Trophoblast cell (in vitro differentiated cells and primary cell): Measurements from ENCODE around the gene NHS.

Experiments
- DNase-seq, 2 donors: peaks; one replicate each; pipeline ENCODE4 v3.0.0-alpha.2; 2016
- H2AFZ ChIP-seq: 2 replicates; pipeline ENCODE4 v1.6.1; 2013; ENCODE audit warnings: low read length, moderate library complexity, mild to moderate bottlenecking; ENCODE audit not compliant: insufficient read depth, poor library complexity
- H2AK5ac ChIP-seq: 2 replicates; pipeline ENCODE4 v1.6.1; 2013; ENCODE audit warnings: mild to moderate bottlenecking, low read length
- H2BK120ac ChIP-seq: 2 replicates; pipeline ENCODE4 v1.6.1; 2013; ENCODE audit warnings: low read length, mild to moderate bottlenecking, moderate library complexity; ENCODE audit not compliant: insufficient read depth, poor library complexity
- H2BK12ac ChIP-seq: 2 replicates; pipeline ENCODE4 v1.6.1; 2013; ENCODE audit warnings: mild to moderate bottlenecking, low read length, moderate library complexity
- H2BK5ac ChIP-seq: 2 replicates; pipeline ENCODE4 v1.6.1; 2013; ENCODE audit warnings: low read length, low read depth, moderate library complexity, mild to moderate bottlenecking; ENCODE audit not compliant: poor library complexity
- H3K14ac ChIP-seq: 2 replicates; pipeline ENCODE4 v1.6.1; 2013; ENCODE audit warnings: mild to moderate bottlenecking, low read length
- H3K18ac ChIP-seq: 2 replicates; pipeline ENCODE4 v1.6.1; 2013; ENCODE audit warnings: mild to moderate bottlenecking, low read length
- H3K23ac ChIP-seq: 2 replicates; pipeline ENCODE4 v1.6.1; 2013; ENCODE audit warnings: low read length
- H3K27ac ChIP-seq: 2 replicates; pipeline ENCODE4 v1.5.1; 2013; ENCODE audit warnings: low read depth, mild to moderate bottlenecking, inconsistent platforms, low read length, moderate library complexity
- H3K27me3 ChIP-seq: 2 replicates; pipeline ENCODE4 v1.6.1; 2013; ENCODE audit warnings: inconsistent platforms, mild to moderate bottlenecking, low read length, moderate library complexity; ENCODE audit not compliant: insufficient read depth
- H3K36me3 ChIP-seq, 2 experiments: 1 replicate in 1 of 2; 2 replicates in 1 of 2; pipeline ENCODE4 v1.6.1; 2013; ENCODE audit warnings: low read length in 2 of 2, mild to moderate bottlenecking in 2 of 2, moderate library complexity in 1 of 2; ENCODE audit not compliant: insufficient read depth in 2 of 2, control insufficient read depth in 1 of 2
- H3K4ac ChIP-seq: 2 replicates; pipeline ENCODE4 v1.6.1; 2013; ENCODE audit warnings: low read depth, mild to moderate bottlenecking, low read length, moderate library complexity
- H3K4me1 ChIP-seq, 2 experiments: 1 replicate in 1 of 2; 2 replicates in 1 of 2; pipeline ENCODE4 v1.6.1; 2013; ENCODE audit warnings: low read length in 2 of 2, mild to moderate bottlenecking in 2 of 2, moderate library complexity in 1 of 2; ENCODE audit not compliant: insufficient read depth in 2 of 2, control insufficient read depth in 1 of 2
- H3K4me2 ChIP-seq: 2 replicates; pipeline ENCODE4 v1.6.1; 2013; ENCODE audit warnings: inconsistent platforms, mild to moderate bottlenecking, low read length, moderate library complexity
- H3K4me3 ChIP-seq: 2 replicates; pipeline ENCODE4 v1.5.1; 2013; ENCODE audit warnings: mild to moderate bottlenecking, low read depth, low read length, inconsistent platforms
- H3K79me1 ChIP-seq: one replicate; pipeline ENCODE4 v1.6.1; 2013; ENCODE audit warnings: low read length
- H3K79me2 ChIP-seq: 2 replicates; pipeline ENCODE4 v1.6.1; 2013; ENCODE audit warnings: low read length, mild to moderate bottlenecking; ENCODE audit not compliant: control insufficient read depth, insufficient read depth, poor library complexity
- H3K9ac ChIP-seq: 2 replicates; pipeline ENCODE4 v1.6.1; 2013; ENCODE audit warnings: mild to moderate bottlenecking, low read length
- H3K9me3 ChIP-seq: 2 replicates; pipeline ENCODE4 v1.6.1; 2013; ENCODE audit warnings: low read depth, mild to moderate bottlenecking, control low read depth, inconsistent platforms, low read length; ENCODE audit not compliant: insufficient read depth
- H4K12ac ChIP-seq: 2 replicates; pipeline ENCODE4 v1.6.1; 2013; ENCODE audit warnings: low read depth, mild to moderate bottlenecking, low read length, moderate library complexity
- H4K8ac ChIP-seq: 2 replicates; pipeline ENCODE4 v1.6.1; 2013; ENCODE audit warnings: low read depth, mild to moderate bottlenecking, low read length, moderate library complexity
- H4K91ac ChIP-seq: one replicate; pipeline ENCODE4 v1.6.1; 2013; ENCODE audit warnings: low read depth, mild to moderate bottlenecking, low read length, moderate library complexity
- WGBS: extraction: QIAGEN DNeasy Blood & Tissue Kit; methylation state at CpG from one replicate; pipeline ENCODE4 v1.1.7; 2013; ENCODE audit warnings: missing lambda C conversion rate; ENCODE audit not compliant: insufficient read length, insufficient coverage; ENCODE audit errors: extremely low coverage; 5-methylcytosine and 5-hydroxymethylcytosine counted together

The NHS gene

GRCh38 chrX:17375637-17376430, 834 bp downstream of the NHS start:
- Histone ChIP-seq H3K9ac (no peak overlapping the region), H3K4me1 (peaks cover 3 to 12% of the 10 kb centered on the region in 2 experiments), H3K9me3 (peaks cover 2% of the 10 kb centered on the region), H2BK5ac (no peak overlapping the region), H2AK5ac (no peak overlapping the region), H2BK12ac (no peak overlapping the region), H4K8ac (no peak overlapping the region), H3K27ac (no peak overlapping the region), H3K14ac (no peak overlapping the region), H2BK120ac (no peak overlapping the region), H3K18ac (no peak overlapping the region), H3K79me1 (no peaks in the 10 kb centered on the region), H3K4me3 (peak overlapping the region; percentile 68), H3K4ac (no peak overlapping the region), H3K4me2 (peak overlapping the region; percentile 75), H3K79me2 (no peaks in the 10 kb centered on the region), H2AFZ (no peak overlapping the region), H4K91ac (no peak overlapping the region), H4K12ac (no peak overlapping the region), H3K36me3 (no peaks in the 10 kb centered on the region), H3K23ac (no peak overlapping the region), H3K27me3 (no peaks in the 10 kb centered on the region)
- peak; percentile 51 for DNase-seq
- no CpG with 5 or more reads among the region's 103 CpGs for WGBS

GRCh38 chrX:17376431-17377077, 1.6 kb downstream of the NHS start:
- Histone ChIP-seq H3K18ac (no peak overlapping the region), H2AFZ (no peak overlapping the region)
- WGBS = no CpG with 5 or more reads among the region's 31 CpGs

GRCh38 chrX:17377091-17377717, 2.2 kb downstream of the NHS start:
- Histone ChIP-seq H3K4ac (no peak overlapping the region), H2BK5ac (no peak overlapping the region), H3K23ac (no peak overlapping the region), H2BK12ac (no peak overlapping the region), H3K27ac (no peak overlapping the region), H3K18ac (no peak overlapping the region), H3K79me1 (no peaks in the 10 kb centered on the region), H4K8ac (no peak overlapping the region), H3K36me3 (no peaks in the 10 kb centered on the region), H2BK120ac (no peak overlapping the region), H3K14ac (no peak overlapping the region), H4K91ac (no peak overlapping the region), H3K27me3 (no peaks in the 10 kb centered on the region), H3K79me2 (no peaks in the 10 kb centered on the region), H3K9me3 (peaks cover 2% of the 10 kb centered on the region), H3K9ac (no peak overlapping the region), H2AK5ac (no peak overlapping the region), H4K12ac (no peak overlapping the region), H3K4me2 (peak overlapping the region; percentile 75), H2AFZ (no peak overlapping the region), H3K4me1 (peaks cover 3 to 12% of the 10 kb centered on the region in 2 experiments), H3K4me3 (no peak overlapping the region)
- no CpG with 5 or more reads among the region's 46 CpGs for WGBS
- peak; percentile 88 to 89 for DNase-seq

More at GRCh38 chrX:17376431-17377077, 1.6 kb downstream of the NHS start:
- Histone ChIP-seq H3K27me3 (no peaks in the 10 kb centered on the region), H4K91ac (no peak overlapping the region), H2BK12ac (no peak overlapping the region), H3K14ac (no peak overlapping the region), H3K4ac (no peak overlapping the region), H3K23ac (no peak overlapping the region), H3K4me1 (peaks cover 3 to 12% of the 10 kb centered on the region in 2 experiments), H3K4me2 (peak overlapping the region; percentile 75), H2AK5ac (no peak overlapping the region), H3K4me3 (peak overlapping the region; percentile 68), H3K27ac (no peak overlapping the region), H2BK120ac (no peak overlapping the region), H3K9me3 (peaks cover 2% of the 10 kb centered on the region), H3K9ac (no peak overlapping the region), H4K12ac (no peak overlapping the region), H2BK5ac (no peak overlapping the region), H3K79me1 (no peaks in the 10 kb centered on the region), H3K36me3 (no peaks in the 10 kb centered on the region), H4K8ac (no peak overlapping the region), H3K79me2 (no peaks in the 10 kb centered on the region)
- DNase-seq = peak; percentile 46 to 51

- Histone ChIP-seq H3K4ac (no peak overlapping the region), H4K12ac (no peak overlapping the region), H3K9me3 (peaks cover 2% of the 10 kb centered on the region), H2AK5ac (no peak overlapping the region), H2BK5ac (no peak overlapping the region), H3K27ac (no peak overlapping the region), H4K91ac (no peak overlapping the region), H4K8ac (no peak overlapping the region), H3K4me3 (no peak overlapping the region), H3K9ac (no peak overlapping the region), H3K79me1 (no peaks in the 10 kb centered on the region), H3K14ac (no peak overlapping the region), H3K4me1 (peaks cover 3 to 12% of the 10 kb centered on the region in 2 experiments), H3K18ac (no peak overlapping the region), H3K27me3 (no peaks in the 10 kb centered on the region), H3K36me3 (no peaks in the 10 kb centered on the region), H2AFZ (no peak overlapping the region), H3K4me2 (peak overlapping the region; percentile 75), H3K79me2 (no peaks in the 10 kb centered on the region), H3K23ac (no peak overlapping the region), H2BK120ac (no peak overlapping the region), H2BK12ac (no peak overlapping the region)
- DNase-seq = peak in 1 of 2 donors; percentile 6
- WGBS = no CpG with 5 or more reads among the region's 9 CpGs
These were observed 2.8 kb downstream of the NHS start for GRCh38 chrX:17377795-17378194.
